ENCODE results near the gene MBNL2.
A peak's percentile ranks its signal among the peaks of the same experiment; 100 is the strongest.

MBNL2 gene

GRCh38 chr13:97249093-97249795 is 27.1 kb downstream of the MBNL2 start:
- DNase-seq (ENCODE audit: insufficient read length, low spot score) (no peak), FAIRE-seq (no peak)

- FAIRE-seq: no peak
These were observed 27.8 kb downstream of the MBNL2 start for GRCh38 chr13:97249796-97250495.

GRCh38 chr13:97250560-97250959 is 28.4 kb downstream of the MBNL2 start:
- FAIRE-seq (no peak), DNase-seq (ENCODE audit: insufficient read length, low spot score) (no peak)

More at GRCh38 chr13:97249796-97250495, 27.8 kb downstream of the MBNL2 start:
- no peak for DNase-seq (ENCODE audit: insufficient read length, low spot score)

GRCh38 chr13:97252735-97253134 is 30.6 kb downstream of the MBNL2 start:
- no peak for FAIRE-seq
- no peak for DNase-seq (ENCODE audit: insufficient read length, low spot score)

- FAIRE-seq (no peak), DNase-seq (ENCODE audit: insufficient read length, low spot score) (no peak)
These were observed 31.6 kb downstream of the MBNL2 start for GRCh38 chr13:97253581-97254293.

GRCh38 chr13:97254816-97255215 is 32.7 kb downstream of the MBNL2 start:
- FAIRE-seq: no peak

GRCh38 chr13:97255515-97256021 is 33.4 kb downstream of the MBNL2 start:
- FAIRE-seq (no peak), DNase-seq (ENCODE audit: insufficient read length, low spot score) (no peak)

More at GRCh38 chr13:97254816-97255215, 32.7 kb downstream of the MBNL2 start:
- no peak for DNase-seq (ENCODE audit: insufficient read length, low spot score)

- DNase-seq (ENCODE audit: insufficient read length, low spot score) (peak; percentile 56), FAIRE-seq (no peak)
These were observed 34.2 kb downstream of the MBNL2 start for GRCh38 chr13:97256343-97256783.

- DNase-seq (ENCODE audit: insufficient read length, low spot score): no peak
- FAIRE-seq: no peak
These were observed 35.2 kb downstream of the MBNL2 start for GRCh38 chr13:97257228-97257755.

GRCh38 chr13:97257800-97258799 is 36.0 kb downstream of the MBNL2 start:
- FAIRE-seq: no peak
- DNase-seq (ENCODE audit: insufficient read length, low spot score): peak; percentile 46

- DNase-seq (ENCODE audit: insufficient read length, low spot score) (no peak), FAIRE-seq (no peak)
These were observed 36.7 kb downstream of the MBNL2 start for GRCh38 chr13:97258801-97259200.

- FAIRE-seq (no peak), DNase-seq (ENCODE audit: insufficient read length, low spot score) (no peak)
These were observed 37.3 kb downstream of the MBNL2 start for GRCh38 chr13:97259410-97259797.

GRCh38 chr13:97259798-97260714 is 37.9 kb downstream of the MBNL2 start:
- FAIRE-seq (no peak), DNase-seq (ENCODE audit: insufficient read length, low spot score) (no peak)

GRCh38 chr13:97261254-97262005 is 39.3 kb downstream of the MBNL2 start:
- no peak for DNase-seq (ENCODE audit: insufficient read length, low spot score)
- no peak for FAIRE-seq

GRCh38 chr13:97262058-97262457 is 39.9 kb downstream of the MBNL2 start:
- DNase-seq (ENCODE audit: insufficient read length, low spot score) (no peak), FAIRE-seq (no peak)

GRCh38 chr13:97263160-97263559 is 41.0 kb downstream of the MBNL2 start:
- DNase-seq (ENCODE audit: insufficient read length, low spot score): no peak
- FAIRE-seq: no peak

GRCh38 chr13:97264663-97265062 is 42.5 kb downstream of the MBNL2 start:
- DNase-seq (ENCODE audit: insufficient read length, low spot score): no peak
- no peak for FAIRE-seq

GRCh38 chr13:97266332-97266731 is 44.2 kb downstream of the MBNL2 start:
- DNase-seq (ENCODE audit: insufficient read length, low spot score): no peak

More at GRCh38 chr13:97266332-97266731, 44.2 kb downstream of the MBNL2 start:
- FAIRE-seq: no peak
